ENCODE measurements around the gene CLEC16A. TPM values are rescaled to one million over a fixed set of nuclear protein-coding genes. Genes with fewer than 3 reads are reported as not detected.

The CLEC16A gene
- total and polyA plus RNA-seq, 2 experiments from 2014 or later, result 9.9 to 24.1 TPM

DNA sequence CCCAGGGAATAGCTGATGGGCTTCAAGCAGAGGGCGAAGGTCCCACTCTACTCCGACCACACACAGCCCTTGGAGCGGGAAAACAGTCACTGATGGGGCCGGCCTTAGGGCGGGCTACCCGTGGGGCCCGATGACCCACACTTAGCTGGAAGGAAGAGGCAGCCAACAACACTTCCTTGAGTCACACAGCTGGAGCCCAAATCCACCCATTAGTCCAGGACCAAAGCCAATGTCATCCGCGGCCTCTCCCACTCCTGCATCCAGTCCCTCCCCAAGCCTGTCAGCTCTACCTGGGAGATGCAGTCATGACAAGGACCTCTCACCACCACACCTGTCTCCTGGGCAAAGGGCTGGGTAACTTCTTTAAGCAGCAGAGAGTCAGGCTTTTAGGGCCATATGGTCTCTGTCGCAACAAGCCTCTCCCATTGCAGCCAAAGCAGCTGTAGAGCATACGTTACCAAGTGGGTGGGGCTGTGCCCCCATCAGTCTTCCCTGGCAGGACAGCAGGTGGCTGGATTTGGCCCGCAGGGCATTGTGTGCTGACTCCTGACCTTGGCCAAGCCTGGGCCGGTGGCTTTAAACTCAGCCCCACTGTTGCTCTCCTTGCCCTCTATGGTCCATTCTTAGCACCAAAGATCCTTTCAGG, 200.9 kb downstream of the CLEC16A start:
- Mint-ChIP-seq H3K27ac (no peak overlapping the region), H3K36me3 (ENCODE audit: low read depth) (no peaks in the 10 kb centered on the region), H3K9me3 (no peaks in the 10 kb centered on the region), H3K27me3 (ENCODE audit: insufficient read depth, low read depth, poor library complexity) (no peaks in the 10 kb centered on the region), H3K4me3 (no peak overlapping the region), H3K4me1 (peaks cover 6% of the 10 kb centered on the region)
- ATAC-seq (no peak), DNase-seq (ENCODE audit: low spot score) (no peak)
- H3K4me1 ChIP-seq (ENCODE audit: insufficient read depth), result no peaks in the 10 kb centered on the region
- no peaks in the 10 kb centered on the region for H3K36me3 ChIP-seq (ENCODE audit: insufficient read depth)
- H3K4me2 ChIP-seq, result no peak overlapping the region
- H3K79me2 ChIP-seq (replicated peaks; ENCODE audit: insufficient read depth), result no peaks in the 10 kb centered on the region
- H3K27ac ChIP-seq (ENCODE audit: low read depth), result no peak overlapping the region
- no peak for TF ChIP-seq STAT1 (IDR thresholded peaks at IDR 0.05; ENCODE audit: unreplicated experiment)
- TF ChIP-seq JUNB (IDR thresholded peaks at IDR 0.05; ENCODE audit: unreplicated experiment), result no peak
- TF ChIP-seq, protein P1, sequence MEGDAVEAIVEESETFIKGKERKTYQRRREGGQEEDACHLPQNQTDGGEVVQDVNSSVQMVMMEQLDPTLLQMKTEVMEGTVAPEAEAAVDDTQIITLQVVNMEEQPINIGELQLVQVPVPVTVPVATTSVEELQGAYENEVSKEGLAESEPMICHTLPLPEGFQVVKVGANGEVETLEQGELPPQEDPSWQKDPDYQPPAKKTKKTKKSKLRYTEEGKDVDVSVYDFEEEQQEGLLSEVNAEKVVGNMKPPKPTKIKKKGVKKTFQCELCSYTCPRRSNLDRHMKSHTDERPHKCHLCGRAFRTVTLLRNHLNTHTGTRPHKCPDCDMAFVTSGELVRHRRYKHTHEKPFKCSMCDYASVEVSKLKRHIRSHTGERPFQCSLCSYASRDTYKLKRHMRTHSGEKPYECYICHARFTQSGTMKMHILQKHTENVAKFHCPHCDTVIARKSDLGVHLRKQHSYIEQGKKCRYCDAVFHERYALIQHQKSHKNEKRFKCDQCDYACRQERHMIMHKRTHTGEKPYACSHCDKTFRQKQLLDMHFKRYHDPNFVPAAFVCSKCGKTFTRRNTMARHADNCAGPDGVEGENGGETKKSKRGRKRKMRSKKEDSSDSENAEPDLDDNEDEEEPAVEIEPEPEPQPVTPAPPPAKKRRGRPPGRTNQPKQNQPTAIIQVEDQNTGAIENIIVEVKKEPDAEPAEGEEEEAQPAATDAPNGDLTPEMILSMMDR (conservative IDR thresholded peaks at IDR 0.05; ENCODE audit: low read depth in 2 of 2), result no peak
- no peak for TF ChIP-seq NANOG (IDR thresholded peaks at IDR 0.05; ENCODE audit: borderline replicate concordance)
- TF ChIP-seq, protein P2, sequence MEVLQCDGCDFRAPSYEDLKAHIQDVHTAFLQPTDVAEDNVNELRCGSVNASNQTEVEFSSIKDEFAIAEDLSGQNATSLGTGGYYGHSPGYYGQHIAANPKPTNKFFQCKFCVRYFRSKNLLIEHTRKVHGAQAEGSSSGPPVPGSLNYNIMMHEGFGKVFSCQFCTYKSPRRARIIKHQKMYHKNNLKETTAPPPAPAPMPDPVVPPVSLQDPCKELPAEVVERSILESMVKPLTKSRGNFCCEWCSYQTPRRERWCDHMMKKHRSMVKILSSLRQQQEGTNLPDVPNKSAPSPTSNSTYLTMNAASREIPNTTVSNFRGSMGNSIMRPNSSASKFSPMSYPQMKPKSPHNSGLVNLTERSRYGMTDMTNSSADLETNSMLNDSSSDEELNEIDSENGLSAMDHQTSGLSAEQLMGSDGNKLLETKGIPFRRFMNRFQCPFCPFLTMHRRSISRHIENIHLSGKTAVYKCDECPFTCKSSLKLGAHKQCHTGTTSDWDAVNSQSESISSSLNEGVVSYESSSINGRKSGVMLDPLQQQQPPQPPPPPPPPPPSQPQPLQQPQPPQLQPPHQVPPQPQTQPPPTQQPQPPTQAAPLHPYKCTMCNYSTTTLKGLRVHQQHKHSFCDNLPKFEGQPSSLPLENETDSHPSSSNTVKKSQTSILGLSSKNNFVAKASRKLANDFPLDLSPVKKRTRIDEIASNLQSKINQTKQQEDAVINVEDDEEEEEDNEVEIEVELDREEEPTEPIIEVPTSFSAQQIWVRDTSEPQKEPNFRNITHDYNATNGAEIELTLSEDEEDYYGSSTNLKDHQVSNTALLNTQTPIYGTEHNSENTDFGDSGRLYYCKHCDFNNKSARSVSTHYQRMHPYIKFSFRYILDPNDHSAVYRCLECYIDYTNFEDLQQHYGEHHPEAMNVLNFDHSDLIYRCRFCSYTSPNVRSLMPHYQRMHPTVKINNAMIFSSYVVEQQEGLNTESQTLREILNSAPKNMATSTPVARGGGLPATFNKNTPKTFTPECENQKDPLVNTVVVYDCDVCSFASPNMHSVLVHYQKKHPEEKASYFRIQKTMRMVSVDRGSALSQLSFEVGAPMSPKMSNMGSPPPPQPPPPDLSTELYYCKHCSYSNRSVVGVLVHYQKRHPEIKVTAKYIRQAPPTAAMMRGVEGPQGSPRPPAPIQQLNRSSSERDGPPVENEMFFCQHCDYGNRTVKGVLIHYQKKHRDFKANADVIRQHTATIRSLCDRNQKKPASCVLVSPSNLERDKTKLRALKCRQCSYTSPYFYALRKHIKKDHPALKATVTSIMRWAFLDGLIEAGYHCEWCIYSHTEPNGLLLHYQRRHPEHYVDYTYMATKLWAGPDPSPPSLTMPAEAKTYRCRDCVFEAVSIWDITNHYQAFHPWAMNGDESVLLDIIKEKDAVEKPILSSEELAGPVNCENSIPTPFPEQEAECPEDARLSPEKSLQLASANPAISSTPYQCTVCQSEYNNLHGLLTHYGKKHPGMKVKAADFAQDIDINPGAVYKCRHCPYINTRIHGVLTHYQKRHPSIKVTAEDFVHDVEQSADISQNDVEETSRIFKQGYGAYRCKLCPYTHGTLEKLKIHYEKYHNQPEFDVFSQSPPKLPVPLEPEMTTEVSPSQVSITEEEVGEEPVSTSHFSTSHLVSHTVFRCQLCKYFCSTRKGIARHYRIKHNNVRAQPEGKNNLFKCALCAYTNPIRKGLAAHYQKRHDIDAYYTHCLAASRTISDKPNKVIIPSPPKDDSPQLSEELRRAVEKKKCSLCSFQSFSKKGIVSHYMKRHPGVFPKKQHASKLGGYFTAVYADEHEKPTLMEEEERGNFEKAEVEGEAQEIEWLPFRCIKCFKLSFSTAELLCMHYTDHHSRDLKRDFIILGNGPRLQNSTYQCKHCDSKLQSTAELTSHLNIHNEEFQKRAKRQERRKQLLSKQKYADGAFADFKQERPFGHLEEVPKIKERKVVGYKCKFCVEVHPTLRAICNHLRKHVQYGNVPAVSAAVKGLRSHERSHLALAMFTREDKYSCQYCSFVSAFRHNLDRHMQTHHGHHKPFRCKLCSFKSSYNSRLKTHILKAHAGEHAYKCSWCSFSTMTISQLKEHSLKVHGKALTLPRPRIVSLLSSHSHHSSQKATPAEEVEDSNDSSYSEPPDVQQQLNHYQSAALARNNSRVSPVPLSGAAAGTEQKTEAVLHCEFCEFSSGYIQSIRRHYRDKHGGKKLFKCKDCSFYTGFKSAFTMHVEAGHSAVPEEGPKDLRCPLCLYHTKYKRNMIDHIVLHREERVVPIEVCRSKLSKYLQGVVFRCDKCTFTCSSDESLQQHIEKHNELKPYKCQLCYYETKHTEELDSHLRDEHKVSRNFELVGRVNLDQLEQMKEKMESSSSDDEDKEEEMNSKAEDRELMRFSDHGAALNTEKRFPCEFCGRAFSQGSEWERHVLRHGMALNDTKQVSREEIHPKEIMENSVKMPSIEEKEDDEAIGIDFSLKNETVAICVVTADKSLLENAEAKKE (CRISPR knock-in tag; IDR thresholded peaks at IDR 0.05), result no peak
- TF ChIP-seq ZNF331 (CRISPR knock-in tag; IDR thresholded peaks at IDR 0.05; ENCODE audit: low read depth), result no peak
- no peak for TF ChIP-seq EZH2 (IDR thresholded peaks at IDR 0.05; ENCODE audit: low read depth, unreplicated experiment)
- no peak overlapping the region for H2AFZ ChIP-seq
- no peaks in the 10 kb centered on the region for H4K20me1 ChIP-seq (replicated peaks; ENCODE audit: insufficient read depth)
- no peaks in the 10 kb centered on the region for H3K9me2 ChIP-seq (ENCODE audit: insufficient read depth)
- H3K4me3 ChIP-seq, result no peak overlapping the region
- no peaks in the 10 kb centered on the region for H3F3A ChIP-seq (replicated peaks; ENCODE audit: low read depth)
- no peaks in the 10 kb centered on the region for H3K27me3 ChIP-seq (ENCODE audit: insufficient read depth)

Measured in GM23338 (cell line).